ENCODE results near the gene ABHD14A. TPM values are rescaled to one million over a fixed set of nuclear protein-coding genes. Genes with fewer than 3 reads are reported as not detected.

Gene ABHD14A
- total RNA-seq, 2 donors from 2014 or later = 8.7 to 13.1 TPM

DNA sequence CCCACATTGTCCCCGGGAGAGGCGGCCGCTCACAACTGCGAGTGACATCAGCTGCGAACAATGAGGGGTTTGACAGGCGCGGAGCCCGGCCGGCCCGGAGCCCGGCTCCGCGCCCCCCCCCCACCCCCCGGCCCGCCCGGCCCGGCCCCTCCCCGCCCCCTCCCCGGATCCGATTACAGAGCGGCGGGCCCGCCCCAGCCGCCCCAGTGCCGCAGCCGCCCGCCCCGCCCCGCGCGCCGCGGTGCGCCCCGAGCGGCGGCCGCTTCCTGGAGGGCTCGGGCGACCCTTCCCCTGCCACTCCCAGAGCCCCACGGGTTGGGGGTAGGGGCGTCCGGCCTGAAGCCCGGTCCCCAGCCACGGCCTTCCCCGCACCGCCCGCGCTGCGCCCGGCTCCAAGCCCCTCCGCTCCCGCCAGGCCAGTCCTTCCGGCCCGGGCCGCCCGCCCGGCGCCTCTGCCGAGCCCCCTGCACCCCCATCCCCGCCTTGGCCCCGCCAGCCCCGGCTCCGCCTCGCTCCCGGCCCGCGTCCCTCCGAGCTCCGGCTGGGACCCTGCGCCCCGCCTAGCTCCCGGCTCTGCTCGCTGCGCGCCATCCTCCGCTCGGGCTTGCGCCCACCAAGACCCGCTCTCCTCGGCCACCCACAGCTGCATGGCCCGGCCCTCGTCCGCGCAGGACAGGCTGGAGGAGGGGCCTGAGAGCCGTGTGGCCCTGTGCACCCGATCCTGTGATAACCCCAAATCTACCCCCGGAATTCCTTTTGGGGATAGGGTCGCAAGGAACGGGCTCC lies 7.3 kb upstream of the ABHD14A start, which contains the start of gene PCBP4:
TSS of gene PCBP4 (minus strand) at position 71 of the 786 bp plus-strand sequence. CDS start 6,214 bp downstream, outside the sequence.
- no peak for DNase-seq (ENCODE audit: low spot score)
- H3K27me3 Mint-ChIP-seq = peaks cover 0 to 8% of the 10 kb centered on the region in 2 donors
- ATAC-seq = peak; percentile 68 to 81
- peak within 1 kb of the TSS; percentile 47 to 50 for H3K27ac Mint-ChIP-seq
- H3K9me3 Mint-ChIP-seq = no peaks in the 10 kb centered on the region
- peak within 1 kb of the TSS; percentile 79 for H3K4me3 Mint-ChIP-seq
- no peaks in the 10 kb centered on the region for H3K36me3 Mint-ChIP-seq
- H3K4me1 Mint-ChIP-seq (ENCODE audit: low read depth in 2 of 2) = peaks cover 8 to 11% of the 10 kb centered on the region in 2 donors

DNA sequence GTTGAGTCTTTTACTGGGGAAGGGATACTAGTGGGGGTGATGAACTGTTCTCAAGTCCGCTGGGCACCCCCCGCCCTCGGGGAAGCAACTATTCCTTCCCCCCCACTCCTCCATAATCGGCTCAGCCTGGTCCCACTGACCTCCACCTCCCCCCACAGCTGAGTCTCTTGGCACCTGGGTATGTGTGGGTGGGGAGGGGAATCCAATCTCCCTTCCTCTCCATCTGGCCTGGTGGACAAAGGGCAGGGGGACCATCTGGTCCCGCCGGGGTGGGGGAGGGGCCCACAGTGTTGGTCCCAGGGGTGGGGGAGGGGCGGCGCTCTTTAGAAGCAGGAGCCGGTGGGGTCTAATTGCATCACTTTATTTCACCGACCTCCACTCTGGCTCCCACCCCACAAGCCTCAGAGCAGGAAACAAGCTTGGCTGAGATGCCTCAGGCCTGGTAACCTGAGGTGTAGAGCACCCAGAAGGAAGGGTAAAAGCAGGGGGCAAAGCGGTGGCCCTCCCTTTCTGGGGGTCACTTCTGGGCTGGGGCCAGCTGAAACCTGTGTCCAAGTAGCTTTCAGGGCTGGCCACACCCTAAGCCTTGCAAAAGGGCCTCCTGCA lies 6.6 kb upstream of the ABHD14A start:
- Mint-ChIP-seq H3K4me3 (peak overlapping the region; percentile 76), H3K27ac (no peak overlapping the region)

DNA sequence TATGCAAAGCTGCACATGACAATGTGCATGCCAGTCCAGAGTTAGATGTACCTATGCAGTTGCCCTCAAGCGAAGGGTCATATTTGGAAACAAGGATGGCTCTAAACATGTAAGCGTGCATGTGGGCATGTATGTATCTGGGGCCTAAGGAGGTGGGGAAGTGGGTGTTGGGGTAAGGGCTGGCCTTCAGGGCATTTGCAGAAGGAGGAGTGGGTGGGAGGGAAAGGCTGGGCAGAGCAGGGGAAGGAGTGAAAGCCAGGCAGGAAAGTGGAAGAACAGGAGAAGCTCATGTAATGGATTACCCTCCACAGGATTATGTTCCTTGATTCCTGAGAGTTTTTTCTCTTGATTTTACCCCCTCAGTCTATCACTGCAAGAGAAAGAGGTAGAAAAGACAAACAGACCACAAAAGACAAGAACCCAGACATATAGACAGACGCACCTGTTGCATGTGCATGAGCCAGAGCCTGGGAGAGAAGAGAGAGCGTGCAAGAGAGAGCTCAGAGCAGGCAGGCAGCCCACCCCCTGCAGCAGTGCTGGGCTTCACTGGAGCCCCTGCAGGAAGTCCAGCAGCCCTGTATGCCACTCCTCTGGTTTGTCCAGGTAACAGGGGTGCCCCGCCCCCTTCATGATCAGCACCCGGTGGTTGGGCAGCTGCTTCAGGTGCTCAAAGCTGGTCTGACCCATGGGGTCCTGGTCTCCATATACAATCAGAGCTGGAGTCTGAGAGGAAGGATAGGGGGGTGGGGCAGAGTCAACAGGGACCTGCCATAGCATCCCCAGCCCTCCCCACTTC lies 5.8 kb upstream of the ABHD14A start:
- H3K27ac Mint-ChIP-seq = no peak overlapping the region
- no peaks in the 10 kb centered on the region for H3K9me3 Mint-ChIP-seq
- H3K4me1 Mint-ChIP-seq (ENCODE audit: low read depth in 2 of 2) = peaks cover 14 to 18% of the 10 kb centered on the region in 2 donors
- no peak for ATAC-seq
- H3K36me3 Mint-ChIP-seq = no peaks in the 10 kb centered on the region
- H3K4me3 Mint-ChIP-seq = no peak overlapping the region
- DNase-seq (ENCODE audit: low spot score) = no peak
- peaks cover 0 to 8% of the 10 kb centered on the region in 2 donors for H3K27me3 Mint-ChIP-seq

More for the DNA sequence above, 6.6 kb upstream of the ABHD14A start:
- DNase-seq (ENCODE audit: low spot score) (no peak), ATAC-seq (no peak)
- Mint-ChIP-seq H3K27me3 (peaks cover 0 to 8% of the 10 kb centered on the region in 2 donors), H3K36me3 (no peaks in the 10 kb centered on the region), H3K9me3 (no peaks in the 10 kb centered on the region), H3K4me1 (ENCODE audit: low read depth in 2 of 2) (peaks cover 8 to 11% of the 10 kb centered on the region in 2 donors)

DNA sequence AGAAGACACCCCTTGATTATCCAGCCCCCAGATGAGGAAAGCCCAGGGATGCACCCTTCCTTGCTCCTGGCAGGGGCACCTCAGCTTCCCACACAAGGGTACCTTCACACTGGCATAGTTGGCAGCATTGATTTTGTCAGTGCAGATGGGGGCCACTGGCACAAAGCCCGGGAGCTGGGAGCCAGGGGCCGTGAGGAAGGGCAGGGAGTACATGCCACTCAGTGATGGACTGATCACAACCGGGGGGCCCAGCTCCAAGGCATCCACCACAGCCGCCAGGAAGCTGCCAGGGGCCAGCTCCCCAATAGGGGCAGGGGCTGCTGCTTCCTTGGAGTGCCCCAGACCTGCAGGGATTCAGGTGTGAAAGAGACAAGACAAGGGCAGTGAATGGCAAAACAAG lies 5.0 kb upstream of the ABHD14A start:
- no peak overlapping the region for H3K27ac Mint-ChIP-seq
- no peaks in the 10 kb centered on the region for H3K36me3 Mint-ChIP-seq
- no peaks in the 10 kb centered on the region for H3K9me3 Mint-ChIP-seq
- H3K27me3 Mint-ChIP-seq = peaks cover 0 to 5% of the 10 kb centered on the region in 2 donors
- peaks cover 17 to 21% of the 10 kb centered on the region in 2 donors for H3K4me1 Mint-ChIP-seq (ENCODE audit: low read depth in 2 of 2)
- ATAC-seq (no peak), DNase-seq (ENCODE audit: low spot score) (no peak)
- no peak overlapping the region for H3K4me3 Mint-ChIP-seq

DNA sequence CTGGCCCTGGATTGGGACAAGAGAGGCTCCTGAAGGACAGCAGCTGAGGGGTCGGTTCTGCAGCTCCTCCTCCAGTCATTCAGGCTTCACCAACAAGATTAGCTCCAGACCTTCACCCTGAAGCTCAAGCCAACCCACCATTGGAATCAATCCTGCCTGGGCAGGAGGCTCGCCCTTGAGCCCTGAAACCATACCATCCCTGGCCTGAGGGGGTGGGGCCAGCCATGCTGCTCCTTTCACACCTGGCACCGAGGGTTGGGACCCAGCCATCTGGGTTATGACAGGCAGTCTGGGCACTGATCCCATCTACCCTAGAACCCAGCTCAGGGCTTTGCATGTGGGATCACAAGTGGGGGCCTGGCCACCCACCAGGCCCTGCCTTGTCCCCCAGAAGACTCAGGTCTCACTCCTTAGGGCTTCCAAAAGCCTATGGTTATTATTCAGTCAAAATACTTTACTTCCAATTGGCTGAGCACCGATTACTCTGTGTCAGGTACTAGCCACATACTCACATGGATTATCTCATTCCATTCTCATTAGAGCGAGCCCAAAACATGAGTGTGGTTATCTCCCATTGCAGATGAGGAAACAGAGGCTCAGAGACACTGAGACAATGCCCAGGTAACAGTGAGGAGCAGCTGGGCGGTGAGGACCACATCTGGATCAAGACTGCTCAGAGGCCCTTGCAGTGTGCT lies 4.1 kb upstream of the ABHD14A start:
- Mint-ChIP-seq H3K27ac (no peak overlapping the region), H3K4me1 (ENCODE audit: low read depth in 2 of 2) (peaks cover 20 to 24% of the 10 kb centered on the region in 2 donors), H3K4me3 (no peak overlapping the region), H3K9me3 (no peaks in the 10 kb centered on the region), H3K36me3 (no peaks in the 10 kb centered on the region), H3K27me3 (no peaks in the 10 kb centered on the region)
- DNase-seq (ENCODE audit: low spot score) = no peak
- no peak for ATAC-seq

DNA sequence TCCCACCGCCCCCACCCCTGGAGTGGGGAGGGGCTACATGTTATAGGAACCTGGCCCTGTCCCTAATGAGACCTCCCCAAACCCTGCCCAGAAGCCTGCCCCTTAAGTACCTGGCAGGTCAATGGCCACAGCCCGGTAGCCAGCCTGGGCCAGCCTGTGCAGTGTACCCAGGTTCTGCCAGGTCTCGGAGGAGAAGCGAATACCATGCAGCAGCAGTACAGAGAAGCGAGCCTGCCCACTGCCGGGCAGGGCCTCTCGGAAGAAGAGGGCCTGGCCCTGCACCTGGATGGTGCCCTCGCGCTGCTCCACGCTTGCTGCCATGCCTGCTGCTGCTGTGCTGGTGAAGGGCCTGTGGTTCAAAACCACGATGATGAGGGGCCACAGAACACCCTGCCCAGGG lies 3.5 kb upstream of the ABHD14A start:
- no peaks in the 10 kb centered on the region for H3K27me3 Mint-ChIP-seq
- no peaks in the 10 kb centered on the region for H3K9me3 Mint-ChIP-seq
- H3K27ac Mint-ChIP-seq = no peak overlapping the region
- no peaks in the 10 kb centered on the region for H3K36me3 Mint-ChIP-seq
- no peak overlapping the region for H3K4me3 Mint-ChIP-seq
- peaks cover 19 to 24% of the 10 kb centered on the region in 2 donors for H3K4me1 Mint-ChIP-seq (ENCODE audit: low read depth in 2 of 2)
- ATAC-seq (no peak), DNase-seq (ENCODE audit: low spot score) (no peak)

DNA sequence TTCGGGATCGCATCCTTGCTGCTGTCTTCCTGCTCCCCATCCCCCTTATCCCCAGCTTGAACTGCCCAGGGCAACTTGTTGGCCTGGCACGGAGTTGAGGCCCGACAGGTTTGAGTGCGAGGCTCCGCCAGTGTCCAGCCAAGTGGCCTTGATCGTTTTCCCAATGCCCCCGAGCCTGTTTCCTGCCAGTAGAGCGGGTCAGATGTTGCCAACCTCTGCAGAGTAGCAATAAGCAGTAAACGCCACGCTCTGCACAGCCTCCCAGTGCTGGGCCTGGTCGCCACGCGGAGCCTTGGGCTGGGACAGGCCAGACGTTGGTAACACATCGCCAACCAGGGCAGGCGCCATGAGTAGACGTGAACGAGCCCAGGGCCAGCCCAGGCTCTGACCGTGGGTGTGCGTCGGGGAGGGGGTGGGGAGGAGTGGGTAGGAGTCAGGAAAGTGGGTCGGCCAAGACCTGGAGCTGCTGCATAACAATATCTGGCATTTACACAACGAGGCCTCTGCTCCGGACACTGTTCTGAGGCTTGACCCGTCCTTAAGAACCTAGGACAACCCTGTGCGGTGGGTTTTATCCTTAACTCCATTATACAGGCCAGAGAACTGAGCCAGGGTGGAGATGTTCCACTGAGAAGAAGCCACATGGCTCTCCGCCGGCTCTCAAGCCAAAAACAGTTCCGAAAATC lies 444 bp upstream of the ABHD14A start:
- Mint-ChIP-seq H3K36me3 (no peaks in the 10 kb centered on the region), H3K4me3 (peak overlapping the region; percentile 96), H3K4me1 (ENCODE audit: low read depth in 2 of 2) (peaks cover 27 to 28% of the 10 kb centered on the region in 2 donors), H3K9me3 (no peaks in the 10 kb centered on the region), H3K27ac (peak overlapping the region; percentile 64 to 93), H3K27me3 (no peaks in the 10 kb centered on the region)
- no peak for DNase-seq (ENCODE audit: low spot score)
- ATAC-seq = peak; percentile 30 to 34

DNA sequence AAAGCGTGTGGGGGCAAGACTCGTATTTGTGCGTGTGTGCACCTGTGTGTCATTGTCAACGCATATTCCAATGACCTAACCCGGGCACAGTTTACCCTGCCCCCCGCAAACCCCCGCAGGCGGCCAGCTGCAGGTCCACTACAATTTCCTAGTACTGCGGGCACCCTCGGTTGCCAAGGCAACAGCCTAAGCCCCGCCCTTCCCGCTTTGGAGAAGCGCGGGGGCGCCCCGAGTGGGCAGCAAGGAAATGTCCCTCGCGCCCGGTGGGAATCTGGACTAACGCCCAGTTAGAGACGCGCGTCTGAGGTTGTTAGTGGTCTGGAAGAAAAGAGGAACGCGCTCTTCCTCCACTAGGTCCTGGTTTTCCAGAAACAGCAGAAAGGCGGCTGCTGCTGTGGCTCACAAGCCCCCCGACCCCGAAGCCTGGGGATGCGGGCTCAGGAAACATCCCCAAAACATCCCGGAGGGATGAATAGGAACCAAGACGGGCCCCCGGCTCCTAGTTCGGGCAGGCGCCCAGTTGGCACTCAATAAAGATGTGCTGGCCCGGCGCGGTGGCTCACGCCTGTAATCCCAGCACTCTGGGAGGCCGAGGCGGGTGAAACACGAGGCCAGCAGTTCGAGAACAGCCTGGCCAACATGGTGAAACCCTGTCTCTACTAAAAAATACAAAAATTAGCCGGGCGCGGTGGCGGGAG lies 1.1 kb downstream of the ABHD14A start:
- Mint-ChIP-seq H3K36me3 (no peaks in the 10 kb centered on the region), H3K27ac (peak overlapping the region; percentile 26 to 64), H3K4me3 (peak overlapping the region; percentile 96), H3K27me3 (no peaks in the 10 kb centered on the region), H3K4me1 (ENCODE audit: low read depth in 2 of 2) (peaks cover 29 to 30% of the 10 kb centered on the region in 2 donors), H3K9me3 (no peaks in the 10 kb centered on the region)
- ATAC-seq (no peak), DNase-seq (ENCODE audit: low spot score) (no peak)

DNA sequence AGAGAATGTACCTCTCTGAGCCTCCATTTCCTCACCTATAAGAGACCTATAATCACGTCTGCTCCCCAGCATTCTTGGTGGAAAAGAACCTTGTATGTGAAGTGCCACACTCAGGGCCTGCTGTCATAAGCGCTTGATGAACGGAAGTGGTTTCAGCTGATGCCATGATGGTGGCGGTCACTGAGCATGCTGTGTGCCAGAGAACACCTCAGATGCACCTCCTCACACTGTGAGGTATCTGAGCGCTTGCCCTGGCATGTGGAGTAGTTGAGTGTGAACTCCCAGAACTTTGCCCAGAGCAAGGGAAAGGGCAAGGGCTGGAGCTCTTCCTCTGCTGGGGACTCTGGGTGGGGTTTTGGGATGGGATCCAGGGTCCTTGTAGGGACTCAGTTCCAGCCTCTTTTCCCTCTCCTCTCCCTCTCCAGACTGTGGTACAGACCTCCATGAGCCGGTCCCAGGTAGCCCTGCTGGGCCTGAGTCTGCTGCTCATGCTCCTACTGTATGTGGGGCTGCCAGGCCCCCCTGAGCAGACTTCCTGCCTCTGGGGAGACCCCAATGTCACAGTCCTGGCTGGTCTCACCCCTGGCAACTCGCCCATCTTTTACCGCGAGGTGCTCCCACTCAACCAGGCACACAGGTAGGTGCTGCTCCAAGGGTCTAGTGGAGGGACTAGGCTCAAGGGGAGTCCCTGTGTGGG lies 2.7 kb downstream of the ABHD14A start:
- Mint-ChIP-seq H3K9me3 (no peaks in the 10 kb centered on the region), H3K27me3 (no peaks in the 10 kb centered on the region), H3K36me3 (no peaks in the 10 kb centered on the region), H3K4me1 (ENCODE audit: low read depth in 2 of 2) (peaks cover 39 to 40% of the 10 kb centered on the region in 2 donors), H3K27ac (peak overlapping the region; percentile 2 to 16), H3K4me3 (peak overlapping the region; percentile 18)
- ATAC-seq = no peak
- DNase-seq (ENCODE audit: low spot score) = no peak

DNA sequence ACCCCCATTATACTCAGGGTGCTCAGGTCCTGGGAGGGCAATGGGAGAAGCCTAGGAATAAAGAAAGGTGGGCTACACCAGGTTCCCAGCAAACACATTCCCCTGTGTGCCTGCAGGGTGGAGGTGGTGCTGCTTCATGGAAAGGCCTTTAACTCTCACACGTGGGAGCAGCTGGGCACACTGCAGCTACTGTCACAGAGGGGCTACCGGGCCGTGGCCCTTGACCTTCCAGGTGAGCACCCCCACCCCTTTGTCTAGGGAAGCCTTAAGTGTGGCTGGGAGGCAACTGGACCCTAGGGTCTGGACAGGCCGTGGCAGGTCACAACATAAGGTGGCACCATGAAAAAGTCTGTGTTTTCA lies 3.3 kb downstream of the ABHD14A start:
- no peak overlapping the region for H3K4me3 Mint-ChIP-seq
- DNase-seq (ENCODE audit: low spot score) (no peak), ATAC-seq (no peak)
- H3K4me1 Mint-ChIP-seq (ENCODE audit: low read depth in 2 of 2) = peaks cover 42 to 43% of the 10 kb centered on the region in 2 donors
- no peak overlapping the region for H3K27ac Mint-ChIP-seq
- H3K27me3 Mint-ChIP-seq = no peaks in the 10 kb centered on the region
- no peaks in the 10 kb centered on the region for H3K36me3 Mint-ChIP-seq
- H3K9me3 Mint-ChIP-seq = no peaks in the 10 kb centered on the region

DNA sequence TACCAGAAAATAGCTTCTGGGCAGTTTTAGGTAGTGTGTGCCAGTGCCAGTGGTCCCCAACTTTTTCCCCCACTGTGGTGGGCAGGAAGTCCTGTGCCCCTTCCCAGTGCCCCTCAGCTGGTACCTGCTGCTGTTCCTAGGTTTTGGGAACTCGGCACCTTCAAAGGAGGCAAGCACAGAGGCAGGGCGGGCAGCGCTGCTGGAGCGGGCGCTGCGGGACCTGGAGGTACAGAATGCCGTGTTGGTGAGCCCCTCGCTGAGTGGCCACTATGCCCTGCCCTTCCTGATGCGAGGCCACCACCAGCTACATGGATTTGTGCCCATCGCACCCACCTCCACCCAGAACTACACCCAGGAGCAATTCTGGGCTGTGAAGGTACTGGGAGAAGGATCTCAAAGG lies 5.4 kb downstream of the ABHD14A start:
- ATAC-seq (no peak), DNase-seq (ENCODE audit: low spot score) (no peak)
- no peak overlapping the region for H3K4me3 Mint-ChIP-seq
- no peaks in the 10 kb centered on the region for H3K27me3 Mint-ChIP-seq
- H3K27ac Mint-ChIP-seq = no peak overlapping the region
- H3K4me1 Mint-ChIP-seq (ENCODE audit: low read depth in 2 of 2) = peaks cover 33 to 37% of the 10 kb centered on the region in 2 donors
- H3K36me3 Mint-ChIP-seq = no peaks in the 10 kb centered on the region
- no peaks in the 10 kb centered on the region for H3K9me3 Mint-ChIP-seq

DNA sequence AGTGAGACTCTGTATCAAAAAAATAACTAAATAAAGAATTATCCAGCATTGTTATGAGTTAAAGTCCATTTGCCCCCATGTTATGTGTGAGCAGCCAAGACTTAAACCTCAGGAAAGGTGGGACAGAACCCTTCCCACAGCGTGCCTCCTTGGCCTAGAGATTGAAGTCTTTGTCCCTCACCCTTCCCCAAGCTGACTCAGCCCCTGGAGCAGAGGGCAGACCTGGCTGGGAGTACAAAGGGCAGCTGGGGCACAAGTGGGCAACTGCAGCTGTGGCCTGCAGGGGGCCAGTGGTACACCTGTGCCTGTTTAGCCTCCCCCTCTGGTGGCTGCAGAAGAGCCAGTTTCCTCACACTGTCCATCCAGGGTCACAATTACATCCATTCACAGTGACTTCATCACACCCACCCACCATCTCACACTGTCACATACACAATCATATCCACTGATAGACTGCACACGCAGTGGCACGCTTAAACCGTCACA lies 7.5 kb downstream of the ABHD14A start:
- ATAC-seq = peak; percentile 33 to 48
- DNase-seq (ENCODE audit: low spot score) = no peak
- H3K36me3 Mint-ChIP-seq = no peaks in the 10 kb centered on the region
- peaks cover 20 to 23% of the 10 kb centered on the region in 2 donors for H3K4me1 Mint-ChIP-seq (ENCODE audit: low read depth in 2 of 2)
- no peaks in the 10 kb centered on the region for H3K27me3 Mint-ChIP-seq
- no peaks in the 10 kb centered on the region for H3K9me3 Mint-ChIP-seq
- peak overlapping the region; percentile 97 for H3K27ac Mint-ChIP-seq
- peak overlapping the region; percentile 99 for H3K4me3 Mint-ChIP-seq
